ENCODE data around the gene REEP1.

The REEP1 gene

DNA sequence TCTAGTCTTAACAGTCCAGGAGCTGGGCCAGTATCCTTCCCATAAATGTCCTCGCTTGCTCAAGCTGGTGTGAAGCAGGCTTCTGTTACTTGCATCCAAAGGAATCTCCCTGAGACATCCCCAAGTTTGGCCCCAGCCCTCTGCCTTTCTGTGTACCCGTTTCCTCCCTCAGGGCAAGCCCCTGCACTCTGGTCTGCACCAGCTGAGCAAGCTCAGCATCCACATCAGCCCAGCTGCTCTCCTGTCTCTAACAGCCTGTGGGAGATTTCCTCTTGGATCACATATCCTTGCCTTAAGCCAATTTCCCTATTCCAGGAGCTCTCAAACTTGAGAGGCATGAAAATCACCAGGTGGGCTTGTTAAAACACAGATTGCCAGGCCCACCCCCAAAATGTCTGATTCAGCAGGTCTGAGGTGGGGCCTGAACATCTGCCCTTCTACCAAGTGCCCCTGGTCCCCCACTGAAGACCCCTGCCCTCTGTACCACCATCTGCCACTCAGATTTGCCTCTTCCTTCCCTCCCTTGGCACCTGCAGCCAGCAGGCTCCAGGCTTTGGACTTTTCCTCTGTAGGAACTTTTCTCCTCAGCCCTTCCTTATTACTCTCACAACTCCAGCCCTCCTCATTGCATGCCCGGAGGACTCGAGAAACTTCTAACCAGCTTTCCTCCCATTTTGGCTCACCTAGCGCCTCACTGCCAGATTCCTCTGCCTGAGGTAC, 32.1 kb downstream of the REEP1 start:
- FAIRE-seq, result no peak

DNA sequence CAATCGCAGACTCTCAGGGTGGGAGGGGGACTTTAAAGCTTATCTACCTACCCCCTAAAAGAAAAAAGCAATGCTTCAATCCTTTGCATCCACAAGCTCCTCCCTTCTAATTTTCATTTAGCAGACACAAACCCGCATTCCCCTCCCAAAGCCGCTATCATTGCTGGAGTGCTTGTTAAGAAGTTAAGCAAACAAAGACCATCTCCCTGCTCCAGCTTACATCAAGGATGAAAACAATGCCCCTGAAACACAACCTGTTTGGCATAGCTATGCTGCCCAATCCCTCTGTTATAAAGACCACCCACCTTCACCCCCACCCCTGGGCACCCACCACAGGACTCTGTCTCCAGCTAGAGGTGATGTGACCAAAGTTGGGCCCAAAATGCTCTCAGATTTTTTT, 33.0 kb downstream of the REEP1 start:
- FAIRE-seq, result no peak

DNA sequence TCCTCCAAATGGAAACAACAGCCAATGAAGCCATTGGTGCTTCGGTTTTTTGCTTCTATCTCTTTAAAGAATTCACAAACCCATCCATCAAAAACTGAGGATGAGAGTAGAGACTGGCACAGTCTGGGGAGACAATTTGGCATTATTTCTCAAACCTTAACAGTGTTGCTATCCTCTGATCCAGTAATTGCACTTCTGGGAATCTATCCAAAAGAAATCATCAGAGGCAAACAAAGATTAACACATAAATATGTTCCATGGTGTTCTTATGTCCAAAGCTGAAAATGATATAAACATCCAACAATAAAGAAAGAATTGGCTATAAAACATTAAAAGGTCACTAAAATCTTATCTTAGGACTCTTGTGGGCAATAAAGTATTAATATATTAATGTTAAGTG, 35.1 kb downstream of the REEP1 start:
- no peak for FAIRE-seq

DNA sequence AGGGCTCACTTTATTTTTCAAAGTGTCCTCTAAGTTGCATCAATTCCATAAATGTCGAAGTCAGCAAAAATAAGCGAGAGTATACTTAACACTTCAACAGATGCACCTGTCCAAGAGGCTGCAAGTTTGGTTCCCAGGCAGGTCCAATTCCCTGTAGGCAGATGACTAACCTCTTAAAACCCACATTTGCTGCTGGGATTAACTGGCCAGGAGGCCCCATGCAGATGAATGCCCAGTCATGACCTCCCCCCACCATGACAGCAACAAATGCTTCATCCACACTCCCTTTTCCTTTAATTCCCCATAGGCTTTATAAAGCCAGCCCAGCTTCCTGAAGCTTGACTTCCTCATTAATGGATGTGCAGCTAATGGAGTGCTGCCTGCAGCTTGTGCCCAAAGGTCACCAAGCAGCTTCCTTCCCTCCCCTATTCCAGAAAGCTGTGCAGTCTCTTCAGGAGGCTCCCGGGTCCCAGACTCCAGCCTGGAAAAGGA, 35.7 kb downstream of the REEP1 start:
- no peak for FAIRE-seq

DNA sequence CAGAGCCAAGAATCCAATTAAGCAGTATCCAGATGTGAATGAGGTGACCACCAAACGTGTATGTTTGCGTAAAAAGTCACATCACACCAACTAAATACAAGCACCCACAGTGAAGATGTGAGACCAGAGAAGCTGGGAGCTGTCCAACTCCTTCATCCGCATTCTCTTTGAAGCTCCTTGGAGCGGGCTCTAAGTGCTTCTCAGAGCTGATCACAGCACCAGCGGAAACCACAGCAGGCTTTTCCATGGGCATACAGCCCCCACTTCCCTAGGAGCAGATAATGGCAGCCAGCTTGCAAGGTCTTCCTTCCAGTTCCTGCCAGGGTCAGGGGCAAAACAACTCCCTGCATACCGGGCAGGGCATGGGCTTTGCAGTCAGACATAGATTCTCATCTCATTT, 36.4 kb downstream of the REEP1 start:
- FAIRE-seq, result no peak

DNA sequence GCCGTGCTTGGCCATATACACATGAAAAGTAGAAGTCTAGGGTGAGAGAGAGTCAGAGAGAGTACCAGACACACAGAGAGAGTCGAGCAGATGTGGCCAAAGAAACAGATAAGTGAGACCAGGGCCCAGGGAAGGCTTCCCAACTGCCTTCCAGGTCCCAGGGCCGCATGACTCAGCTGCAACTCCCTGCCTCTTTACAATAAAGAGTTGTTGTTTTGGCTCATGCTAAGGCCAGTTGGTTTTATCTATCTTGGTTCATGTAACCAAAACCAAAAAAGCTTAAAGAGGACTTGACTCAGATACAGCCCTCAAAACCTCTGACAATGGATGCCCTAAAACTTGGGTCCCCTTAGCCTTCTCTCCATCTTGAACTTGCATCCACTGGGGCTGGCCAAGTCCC, 36.9 kb downstream of the REEP1 start:
- FAIRE-seq, result no peak

DNA sequence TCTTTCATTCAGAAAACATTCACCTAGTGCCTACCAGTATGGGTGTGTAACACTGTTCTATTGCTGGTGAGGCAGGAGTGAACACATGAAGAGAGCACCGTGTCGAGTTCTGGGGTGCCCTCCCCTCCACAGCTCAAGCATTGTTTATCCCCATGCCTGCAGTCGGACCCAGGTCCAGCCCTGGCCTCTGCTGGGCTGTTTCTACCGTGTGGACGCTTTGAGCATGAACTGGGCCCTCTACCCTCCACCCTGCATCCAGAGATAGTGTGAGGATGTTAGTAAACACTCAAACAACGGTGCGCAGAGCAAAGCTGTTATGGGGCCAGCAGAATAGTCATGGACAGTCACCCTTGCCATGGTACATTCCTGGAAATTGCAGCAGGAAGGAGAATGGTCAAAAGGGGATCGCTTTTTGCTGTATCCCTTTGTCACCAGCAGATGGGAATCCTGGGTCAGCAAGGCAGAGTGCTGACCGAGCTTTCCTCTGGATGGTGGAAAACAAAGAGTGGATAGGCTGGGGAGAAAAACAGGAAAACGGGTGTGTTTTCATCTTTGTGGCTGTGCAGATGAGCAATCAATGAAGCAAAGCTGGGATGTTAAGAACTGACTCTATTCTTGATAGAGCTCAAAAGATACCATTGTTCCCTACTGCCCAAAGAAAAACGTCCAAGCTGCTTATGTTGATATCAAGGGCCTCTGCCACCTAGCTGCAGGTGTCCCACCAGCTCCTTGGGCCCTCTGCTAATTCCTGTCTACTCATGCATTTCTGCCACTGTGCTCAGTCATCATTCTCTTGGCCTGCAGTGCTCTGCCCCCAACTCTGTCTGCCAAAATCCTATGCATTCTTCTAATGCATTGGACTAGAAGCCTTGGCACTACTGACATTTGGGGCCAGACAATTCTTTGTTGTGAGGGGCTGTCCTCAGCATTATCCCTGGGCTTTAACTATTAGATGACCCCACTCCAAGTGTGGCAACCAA, 38.7 kb downstream of the REEP1 start:
- FAIRE-seq, result no peak

DNA sequence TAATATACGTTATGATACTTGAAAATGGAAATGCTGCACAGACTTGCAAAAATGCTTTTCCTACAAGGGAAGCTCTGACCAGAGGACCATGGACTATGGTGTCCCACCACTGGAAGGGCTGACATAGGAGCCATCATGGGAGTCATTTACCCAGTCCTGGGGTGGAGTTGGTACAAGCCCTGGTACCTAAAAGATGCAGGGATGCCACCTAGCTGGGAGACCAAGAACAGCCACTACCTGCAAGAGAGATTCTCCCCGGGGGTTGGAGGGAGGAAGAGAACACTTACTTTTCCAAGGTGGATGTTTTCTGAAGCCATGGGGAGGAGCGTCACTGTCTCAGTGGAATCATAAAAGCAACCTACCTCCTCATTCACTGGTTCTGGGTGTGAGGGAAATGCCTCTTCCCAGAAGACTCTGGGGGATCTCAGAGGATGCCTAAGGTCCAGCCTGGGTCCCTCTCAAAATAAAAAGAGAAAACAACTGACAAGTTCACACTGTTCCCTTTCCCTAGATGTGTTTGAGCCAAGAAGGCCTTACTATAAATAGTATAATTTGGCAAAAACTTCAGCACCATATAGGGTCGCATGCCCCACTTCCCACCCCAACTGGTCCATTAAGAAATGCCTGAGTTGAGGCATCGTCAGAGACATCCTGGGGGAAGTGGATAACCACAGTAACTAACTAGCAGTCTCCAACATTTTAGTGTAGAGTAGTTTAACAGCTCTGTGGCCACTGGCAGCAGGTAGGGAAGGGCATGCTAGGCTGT, 39.9 kb downstream of the REEP1 start:
- FAIRE-seq, result no peak

DNA sequence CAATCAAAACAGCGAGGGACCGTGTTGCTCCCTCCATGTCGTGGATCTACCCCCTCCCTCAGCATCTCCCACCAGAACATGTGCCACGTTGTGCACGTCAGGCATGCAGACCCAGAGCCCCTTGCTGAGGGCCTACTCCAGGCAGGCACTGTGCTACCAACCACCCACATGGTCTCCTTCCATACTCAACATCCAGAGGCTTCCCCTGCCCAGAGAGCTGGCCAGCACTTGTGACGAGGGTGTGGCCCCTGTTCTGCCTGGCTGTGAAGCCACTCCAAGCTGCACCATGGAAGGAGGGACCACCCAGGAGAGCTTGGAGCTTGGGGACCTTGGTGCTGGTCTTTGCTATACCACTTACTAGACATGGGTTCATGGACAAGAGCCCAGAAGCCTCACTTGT, 40.5 kb downstream of the REEP1 start:
- no peak for FAIRE-seq

DNA sequence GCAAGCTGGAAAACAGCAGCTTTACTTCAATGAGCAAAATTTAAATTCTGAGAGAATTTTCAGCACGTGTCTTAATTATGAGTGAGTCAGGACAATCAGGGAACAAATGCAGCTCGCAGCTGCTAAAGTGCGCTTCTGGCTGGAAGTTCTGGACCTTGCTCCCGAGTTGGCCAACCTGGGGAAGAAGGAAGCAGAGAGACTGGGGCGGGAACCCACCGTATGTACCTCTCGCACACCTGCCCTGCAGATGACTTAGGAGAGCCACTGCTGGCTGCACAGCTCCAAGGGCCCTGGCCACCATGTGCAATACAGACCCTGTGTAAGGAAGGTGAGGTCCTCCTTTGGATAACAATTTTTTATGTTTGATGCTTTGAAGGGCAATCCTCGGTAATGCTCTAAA, 42.4 kb downstream of the REEP1 start:
- no peak for FAIRE-seq

DNA sequence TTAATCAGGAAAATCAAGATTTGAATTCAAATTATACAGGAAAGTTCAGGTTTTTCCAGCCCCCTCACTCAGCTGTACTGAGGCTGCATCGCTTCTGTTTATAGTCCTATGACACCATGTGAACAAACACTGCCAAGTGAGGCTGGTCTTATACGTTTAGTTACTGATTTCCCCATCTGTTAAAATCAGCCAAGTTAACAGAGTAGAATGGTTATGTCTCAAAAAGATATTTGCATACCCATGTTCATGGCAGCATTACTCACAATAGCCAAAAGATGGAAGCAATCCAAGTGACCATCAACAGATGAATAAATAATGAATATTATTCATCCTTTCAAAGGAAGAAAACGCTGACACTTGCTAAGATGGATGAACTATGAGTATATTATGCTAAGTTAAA, 43.8 kb downstream of the REEP1 start:
- FAIRE-seq, result no peak

DNA sequence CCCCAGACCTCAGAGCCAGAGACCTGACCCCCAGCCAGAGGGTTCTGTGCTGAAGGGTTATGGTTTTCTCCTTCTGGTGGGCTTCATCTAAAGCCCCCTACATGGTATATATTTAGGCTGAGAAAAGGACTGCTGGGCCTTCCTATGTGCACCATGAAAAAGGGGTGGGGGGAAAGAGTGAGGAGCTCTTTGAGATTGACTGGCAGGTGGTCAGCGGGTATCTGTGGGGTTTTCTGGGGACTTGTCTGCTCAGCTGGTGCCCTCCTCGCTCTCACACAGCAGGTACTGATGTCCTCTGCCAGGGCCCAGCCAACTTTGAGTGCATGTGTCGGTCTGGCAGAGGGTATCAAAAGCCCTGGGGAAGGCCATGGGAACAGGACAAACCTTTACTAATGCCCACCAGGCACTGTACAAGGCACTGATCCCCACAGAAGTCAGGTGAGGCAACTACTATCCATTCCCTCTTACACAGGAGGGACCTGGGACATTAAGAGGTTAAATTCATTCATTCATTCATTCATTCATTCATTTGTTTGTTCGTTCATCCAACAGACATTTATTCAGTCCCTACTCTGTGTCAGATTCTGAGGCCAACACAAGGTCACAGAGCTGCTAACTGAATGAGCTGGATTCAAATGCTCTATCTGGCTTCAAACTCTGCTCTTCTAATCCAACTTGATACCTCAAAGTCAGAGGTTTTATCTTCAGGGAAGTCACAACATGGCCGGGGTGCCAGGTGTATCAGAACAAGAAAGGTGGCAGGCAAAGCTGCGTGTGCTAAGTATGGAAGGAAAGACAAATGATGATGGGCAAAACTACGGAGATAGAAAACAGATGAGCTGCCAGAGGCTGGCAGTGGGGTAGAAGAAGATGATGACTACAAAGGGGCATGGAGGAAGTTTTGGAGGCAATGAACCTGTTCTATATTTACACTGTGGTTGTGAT, 44.6 kb downstream of the REEP1 start:
- FAIRE-seq, result no peak

DNA sequence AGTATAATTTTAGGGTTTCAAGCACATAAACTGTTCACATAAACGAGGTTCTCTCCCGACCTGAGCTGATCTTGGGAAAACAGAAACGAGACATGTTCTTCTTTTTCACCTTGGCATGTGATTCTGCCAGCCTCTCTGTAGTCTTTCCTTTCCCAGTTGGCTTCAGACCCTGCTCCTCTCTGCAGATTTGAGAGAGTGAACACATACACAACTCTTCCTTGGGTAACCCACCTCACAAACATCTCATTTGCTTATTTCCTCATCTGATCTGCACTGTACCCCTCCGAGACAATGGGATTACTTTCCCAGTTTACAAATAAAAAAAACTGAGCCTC, 46.1 kb downstream of the REEP1 start:
- no peak for FAIRE-seq

DNA sequence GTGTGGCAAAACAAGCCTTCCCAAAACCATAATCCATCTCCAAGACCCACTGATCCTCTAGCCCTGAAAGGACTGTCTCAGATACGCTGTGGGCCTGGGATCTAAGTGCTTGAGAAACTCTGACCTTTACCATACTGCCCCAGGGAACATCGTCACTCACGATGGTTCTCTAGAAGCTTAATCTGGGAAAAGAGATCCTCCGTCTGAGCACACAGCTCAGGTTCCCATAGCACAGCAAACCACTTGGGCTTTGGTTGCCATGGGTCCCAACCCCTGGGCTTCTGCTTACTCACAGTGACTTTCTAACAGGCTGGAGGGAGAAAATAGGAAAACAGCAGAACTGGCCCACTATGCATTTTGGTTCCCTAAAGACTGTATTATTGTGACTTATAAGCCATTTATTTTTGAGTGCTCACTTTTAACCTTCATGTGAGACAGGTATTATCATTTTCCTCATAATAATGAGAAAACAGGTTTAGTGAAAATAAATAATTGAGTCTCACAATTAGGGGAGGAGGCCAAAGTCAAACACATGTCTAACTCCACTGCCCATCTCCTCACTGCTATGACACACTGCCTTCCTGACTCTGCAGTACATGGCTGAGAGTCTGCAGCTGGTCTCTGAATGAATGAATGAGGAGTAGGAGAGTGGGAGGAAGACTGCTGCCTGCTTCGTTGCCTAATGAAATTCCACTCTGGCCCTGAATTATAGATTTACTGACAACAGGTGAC, 46.7 kb downstream of the REEP1 start:
- no peak for FAIRE-seq

DNA sequence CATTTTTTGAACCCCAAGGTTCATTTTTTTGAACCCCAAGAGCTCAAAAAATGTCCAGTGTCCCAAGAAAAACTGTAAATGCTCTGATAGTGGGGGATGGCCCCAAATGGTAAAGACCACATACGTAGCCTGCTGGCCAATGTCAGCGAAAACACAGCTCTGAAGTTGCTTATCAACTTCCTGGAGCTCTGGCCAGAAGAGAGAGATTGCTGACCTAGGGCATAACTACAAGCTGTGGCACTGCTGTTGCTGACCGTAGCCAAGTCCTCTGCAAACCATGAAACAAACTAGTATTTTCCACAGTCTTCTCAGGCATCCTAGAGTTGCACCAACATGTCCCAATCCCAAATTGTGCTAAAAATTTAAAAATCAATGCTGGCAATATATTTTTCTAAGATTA, 50.9 kb downstream of the REEP1 start:
- FAIRE-seq, result no peak

DNA sequence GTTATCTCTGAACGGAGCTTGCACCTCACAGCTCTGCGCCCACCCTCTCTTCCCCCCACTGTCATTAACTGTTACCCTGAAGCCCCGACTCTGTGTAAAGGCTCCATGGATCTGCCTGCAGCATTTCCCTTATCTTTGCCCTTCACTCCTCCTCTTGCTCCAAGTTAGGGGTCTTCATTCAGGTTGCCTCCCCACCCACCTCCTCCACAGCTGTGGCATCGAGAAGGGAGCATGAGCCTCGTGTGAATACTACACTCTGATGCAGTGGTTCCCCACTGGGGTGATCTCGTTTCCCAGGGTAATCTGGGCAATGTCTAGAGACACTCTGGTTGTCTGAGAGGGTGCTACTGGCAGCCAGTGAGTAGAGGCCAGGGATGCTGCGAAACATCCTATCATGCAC, 51.4 kb downstream of the REEP1 start:
- FAIRE-seq, result no peak

DNA sequence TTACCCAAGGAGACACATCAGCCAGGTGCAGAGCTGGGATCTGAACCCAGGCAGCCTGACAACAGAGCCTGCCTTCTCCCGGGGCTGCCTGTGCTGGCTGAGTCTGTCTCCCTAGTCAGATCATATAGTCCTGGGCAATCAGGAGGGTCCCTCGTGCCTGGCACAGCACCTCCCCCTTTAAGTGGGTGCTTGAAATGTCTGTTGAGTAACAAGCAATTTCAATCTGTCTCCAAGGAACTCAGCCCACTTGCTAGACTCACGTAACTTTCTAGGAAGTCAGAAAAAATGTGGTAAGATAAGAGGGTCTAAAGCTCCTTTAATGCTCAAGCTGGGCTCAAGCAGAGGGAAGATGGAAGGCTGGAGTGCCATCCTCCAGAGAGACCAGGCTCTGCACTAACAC, 51.9 kb downstream of the REEP1 start:
- no peak for FAIRE-seq

DNA sequence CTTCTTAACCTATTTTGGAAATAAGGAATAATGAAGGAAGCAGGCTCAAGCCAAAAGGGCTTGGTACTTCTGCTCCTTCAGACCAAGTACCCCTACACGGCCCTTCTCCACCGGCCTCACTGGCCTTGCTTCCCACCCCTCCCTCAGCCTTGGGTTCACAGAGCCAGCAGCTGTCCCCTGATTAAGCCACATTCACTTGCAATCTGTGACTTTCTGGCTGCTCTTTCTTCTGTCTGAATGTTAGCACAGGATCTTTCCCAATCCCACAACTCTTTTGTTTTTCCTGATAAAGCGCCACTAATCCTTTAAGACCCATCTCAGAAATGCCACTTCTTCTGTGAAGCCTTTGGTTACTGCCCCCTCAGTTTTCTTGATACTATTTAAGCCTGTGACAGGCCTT, 52.4 kb downstream of the REEP1 start:
- no peak for FAIRE-seq

DNA sequence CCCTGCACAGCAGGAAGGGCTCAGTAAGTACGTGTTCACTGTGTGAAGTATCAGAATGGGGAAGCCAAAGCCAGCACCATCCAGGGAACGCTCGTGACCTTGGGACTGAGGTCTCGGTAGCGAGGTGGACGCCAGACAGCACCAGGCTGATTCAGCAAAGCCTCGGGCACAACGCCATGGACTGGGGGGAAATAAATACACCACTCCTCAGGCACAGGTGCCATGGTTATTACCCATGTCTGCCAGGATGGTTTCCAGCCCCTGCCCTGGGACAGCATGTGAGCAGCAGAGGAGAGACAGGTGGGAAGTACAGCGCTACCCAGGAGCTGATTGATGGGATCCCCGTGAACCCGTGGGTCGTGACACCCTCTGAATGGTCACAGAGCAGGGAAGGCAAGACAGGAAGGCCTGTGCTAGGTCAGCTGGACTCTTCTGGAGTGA, 53.0 kb downstream of the REEP1 start:
- no peak for FAIRE-seq

DNA sequence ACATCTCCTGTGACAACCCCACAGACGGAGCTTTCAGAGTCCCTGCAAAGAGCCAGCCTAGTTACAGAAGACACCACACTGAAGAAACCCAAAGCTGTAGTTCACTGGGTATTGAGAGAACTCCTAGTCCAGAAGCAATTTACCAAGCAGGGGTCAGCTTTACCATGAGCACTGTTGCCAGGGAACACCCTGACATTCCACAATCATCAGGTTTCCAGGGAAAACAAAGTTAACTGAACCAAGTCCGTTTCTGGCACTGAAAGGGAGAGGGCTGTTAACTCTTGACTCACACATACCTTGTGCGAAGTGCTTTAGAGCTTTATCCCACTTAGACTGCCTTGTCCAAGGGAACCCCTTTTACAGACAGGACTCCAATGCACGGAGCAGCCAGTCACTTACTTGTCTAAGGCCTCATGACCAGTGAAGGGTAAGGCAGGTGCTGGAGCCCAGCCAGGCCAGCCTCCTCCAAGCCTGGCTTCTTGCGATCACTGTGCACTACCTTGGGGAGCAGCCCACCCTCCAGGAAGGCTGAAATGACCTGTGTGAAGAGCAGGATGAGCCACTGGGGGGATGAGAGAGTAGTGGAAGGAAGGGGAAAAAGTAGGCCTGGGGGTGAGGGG, 53.9 kb downstream of the REEP1 start:
- FAIRE-seq, result no peak
